Erythroblast (primary cell): ENCODE data around the gene RHOA.

Experiments used
- GATA1 ChIP-seq: IDR thresholded peaks from 2 replicates; pipeline ENCODE4 v1.6.1; 2011; ENCODE audit warnings: low read depth, mild to moderate bottlenecking, control low read depth, low read length, moderate library complexity
- POLR2A ChIP-seq: IDR thresholded peaks from 2 replicates; pipeline ENCODE4 v1.6.1; 2011; ENCODE audit warnings: mild to moderate bottlenecking, low read length

- TF ChIP-seq POLR2A, result no peak
- TF ChIP-seq GATA1, result no peak
Measured at GRCh38 chr3:49403891-49404290, 7.9 kb downstream of the RHOA start.
